Stimulated activated memory B cell treated with anti-CD40 and anti-IgM and Interleukin-4, amounts not matched to agents 10 μg/mL and 1 μg/mL and 100 μg/mL, for 72 hours (primary cell): ENCODE results near the gene PTBP2.
A peak's percentile ranks its signal among the peaks of the same experiment; 100 is the strongest.

Experiments used
- ATAC-seq: fragments of 150-1000 bp; cut with Tn5 transposase; 2 replicates; pipeline ENCODE4 v1.10.0; 2021
- H3K27ac Mint-ChIP-seq: one replicate; pipeline ENCODE4 v1.8.0; 2022; ENCODE audit warnings: mild to moderate bottlenecking, mixed read lengths
- H3K27me3 Mint-ChIP-seq: one replicate; pipeline ENCODE4 v1.8.0; 2022; ENCODE audit warnings: mixed read lengths
- H3K36me3 Mint-ChIP-seq: one replicate; pipeline ENCODE4 v1.8.0; 2022; ENCODE audit warnings: mixed read lengths
- H3K4me1 Mint-ChIP-seq: one replicate; pipeline ENCODE4 v1.8.0; 2022; ENCODE audit warnings: mixed read lengths
- H3K4me3 Mint-ChIP-seq: one replicate; pipeline ENCODE4 v1.8.0; 2022; ENCODE audit warnings: mild to moderate bottlenecking, moderate library complexity, mixed read lengths
- H3K9me3 Mint-ChIP-seq: one replicate; pipeline ENCODE4 v1.8.0; 2022; ENCODE audit warnings: mixed read lengths

PTBP2 gene, protein sequence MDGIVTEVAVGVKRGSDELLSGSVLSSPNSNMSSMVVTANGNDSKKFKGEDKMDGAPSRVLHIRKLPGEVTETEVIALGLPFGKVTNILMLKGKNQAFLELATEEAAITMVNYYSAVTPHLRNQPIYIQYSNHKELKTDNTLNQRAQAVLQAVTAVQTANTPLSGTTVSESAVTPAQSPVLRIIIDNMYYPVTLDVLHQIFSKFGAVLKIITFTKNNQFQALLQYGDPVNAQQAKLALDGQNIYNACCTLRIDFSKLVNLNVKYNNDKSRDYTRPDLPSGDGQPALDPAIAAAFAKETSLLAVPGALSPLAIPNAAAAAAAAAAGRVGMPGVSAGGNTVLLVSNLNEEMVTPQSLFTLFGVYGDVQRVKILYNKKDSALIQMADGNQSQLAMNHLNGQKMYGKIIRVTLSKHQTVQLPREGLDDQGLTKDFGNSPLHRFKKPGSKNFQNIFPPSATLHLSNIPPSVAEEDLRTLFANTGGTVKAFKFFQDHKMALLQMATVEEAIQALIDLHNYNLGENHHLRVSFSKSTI

DNA sequence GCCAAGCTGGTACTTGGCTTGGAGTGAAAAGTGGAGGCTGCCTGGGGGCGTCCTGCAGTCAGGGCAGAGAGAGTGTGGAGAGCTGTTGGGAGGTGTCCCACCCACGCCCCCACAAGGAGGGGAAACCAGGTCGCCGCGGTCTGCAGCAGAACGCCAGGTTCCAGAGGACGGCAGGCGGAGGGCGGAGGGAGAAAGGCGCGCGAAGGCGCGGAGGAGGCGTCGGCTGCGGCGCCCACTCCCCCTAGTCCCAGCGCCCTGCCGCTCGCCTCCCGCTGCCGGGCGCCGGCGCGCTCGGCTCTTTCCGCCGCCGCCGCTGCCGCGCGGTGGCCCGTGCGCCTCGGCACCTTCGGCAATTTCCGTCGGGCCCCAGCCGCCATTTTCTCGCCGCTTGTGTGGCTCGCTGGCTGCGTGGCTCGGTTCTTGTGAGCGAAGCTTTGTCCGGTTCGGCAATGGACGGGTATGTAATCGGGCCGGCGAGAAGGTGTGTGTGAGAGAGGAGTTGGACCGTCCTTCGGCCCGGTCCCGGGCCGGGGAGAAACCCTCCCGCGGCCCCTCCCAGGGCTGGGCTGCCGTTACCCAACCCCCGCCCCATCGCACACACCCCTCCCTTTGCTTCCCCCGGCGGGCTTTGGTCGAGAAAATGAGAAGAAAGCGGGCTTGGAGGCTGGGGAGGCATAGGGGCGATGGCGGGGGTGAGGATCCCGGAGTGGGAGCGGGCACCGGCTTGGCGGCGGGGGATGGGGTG lies at the start of gene PTBP2:
TSS of gene PTBP2 (plus strand) at position 369 of the 745 bp plus-strand sequence. CDS start at position 450, 81 bp downstream.
- H3K4me1 Mint-ChIP-seq, result peaks cover 26% of the 10 kb centered on the region
- H3K9me3 Mint-ChIP-seq, result no peaks in the 10 kb centered on the region
- peak within 1 kb of the TSS; percentile 92 for H3K4me3 Mint-ChIP-seq
- ATAC-seq, result peak; percentile 96
- peak within 1 kb of the TSS; percentile 93 for H3K27ac Mint-ChIP-seq
- H3K36me3 Mint-ChIP-seq, result peaks cover 11% of the 10 kb centered on the region
- no peaks in the 10 kb centered on the region for H3K27me3 Mint-ChIP-seq

DNA sequence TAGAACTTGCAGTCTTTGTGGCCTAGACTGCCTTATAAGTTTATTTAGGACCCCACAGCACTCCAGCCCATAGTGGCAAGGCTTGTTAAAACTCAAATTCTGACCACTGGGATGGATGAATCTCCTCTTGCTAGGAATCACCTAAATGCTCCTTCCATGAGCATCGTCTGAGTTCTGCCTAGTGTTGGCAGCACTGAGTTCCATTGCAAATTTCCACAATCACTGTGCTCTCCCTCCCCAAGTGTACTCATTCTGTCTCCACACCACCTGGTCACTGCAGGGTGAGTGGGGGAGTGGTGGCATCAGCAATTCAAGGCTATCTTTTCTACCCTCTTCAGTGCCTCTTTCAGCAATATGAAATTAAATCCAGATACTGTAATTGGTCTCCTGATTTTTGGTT lies 46.7 kb upstream of the PTBP2 start:
- H3K36me3 Mint-ChIP-seq, result no peaks in the 10 kb centered on the region
- no peak overlapping the region for H3K4me3 Mint-ChIP-seq

DNA sequence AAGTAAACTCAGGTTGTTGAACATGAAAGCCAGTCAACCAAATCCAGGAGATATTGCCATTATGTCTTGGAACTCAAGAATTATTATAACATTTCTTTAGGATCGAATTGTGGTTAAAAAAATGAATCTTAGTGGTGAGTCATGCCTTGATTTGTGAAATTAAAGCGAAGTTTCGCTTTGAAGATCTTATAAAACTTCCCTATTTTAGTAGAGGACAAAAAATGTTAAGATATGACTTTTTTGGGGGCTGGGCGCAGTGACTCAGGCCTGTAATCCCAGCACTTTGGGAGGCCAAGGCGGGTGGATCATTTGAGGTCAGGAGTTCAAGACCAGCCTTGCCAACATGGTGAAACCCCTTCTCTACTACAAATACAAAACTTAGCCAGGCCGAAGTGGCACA lies 39.5 kb upstream of the PTBP2 start:
- ATAC-seq, result no peak
- Mint-ChIP-seq H3K36me3 (no peaks in the 10 kb centered on the region), H3K27me3 (peaks cover 20% of the 10 kb centered on the region), H3K27ac (no peak overlapping the region), H3K4me1 (no peaks in the 10 kb centered on the region), H3K4me3 (no peak overlapping the region), H3K9me3 (no peaks in the 10 kb centered on the region)

More for the DNA sequence above, 46.7 kb upstream of the PTBP2 start:
- H3K27me3 Mint-ChIP-seq, result peaks cover 6% of the 10 kb centered on the region
- no peaks in the 10 kb centered on the region for H3K4me1 Mint-ChIP-seq
- peaks cover 10% of the 10 kb centered on the region for H3K9me3 Mint-ChIP-seq
- ATAC-seq, result peak; percentile 31
- no peak overlapping the region for H3K27ac Mint-ChIP-seq

DNA sequence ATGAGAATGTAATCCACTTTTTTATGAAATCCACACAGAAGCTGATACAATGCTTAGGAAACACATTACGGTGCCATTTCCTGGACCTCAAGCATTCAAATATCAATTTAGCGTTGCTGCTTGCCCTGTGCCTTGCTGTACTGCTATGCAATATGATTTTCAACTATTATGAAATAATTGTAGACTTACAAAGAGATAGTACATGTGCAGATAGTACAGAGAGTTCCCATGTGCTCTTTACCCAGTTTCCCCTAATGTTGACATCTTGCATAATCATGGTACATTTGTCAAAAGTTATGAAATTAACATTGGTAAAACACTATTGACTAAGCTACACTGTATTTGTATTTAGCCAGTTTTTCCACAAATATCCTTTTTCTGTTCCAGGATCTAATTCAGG lies 37.7 kb upstream of the PTBP2 start:
- Mint-ChIP-seq H3K27me3 (peaks cover 20% of the 10 kb centered on the region), H3K4me3 (no peak overlapping the region), H3K27ac (no peak overlapping the region), H3K36me3 (no peaks in the 10 kb centered on the region), H3K9me3 (no peaks in the 10 kb centered on the region), H3K4me1 (no peaks in the 10 kb centered on the region)
- ATAC-seq, result no peak

DNA sequence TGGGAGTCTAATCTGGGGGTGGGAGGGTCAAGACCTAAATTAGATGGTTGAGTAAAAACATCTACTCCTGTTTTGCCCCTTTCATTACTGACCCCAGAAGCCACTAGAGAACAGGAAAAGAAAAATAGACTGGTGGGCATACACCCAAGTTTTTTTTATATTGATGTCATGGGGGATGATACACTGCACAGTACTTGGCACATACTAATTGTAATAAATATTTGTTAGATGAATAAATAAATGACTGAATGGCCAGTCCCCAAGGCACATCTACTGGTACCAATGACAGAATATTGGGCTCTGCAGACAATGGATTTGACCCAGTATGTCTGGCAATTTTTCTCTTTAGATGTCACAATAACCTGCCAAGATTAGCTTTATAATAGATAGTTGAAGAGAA lies 36.8 kb upstream of the PTBP2 start:
- H3K27ac Mint-ChIP-seq, result no peak overlapping the region
- H3K27me3 Mint-ChIP-seq, result peaks cover 15% of the 10 kb centered on the region
- ATAC-seq, result no peak
- H3K4me1 Mint-ChIP-seq, result no peaks in the 10 kb centered on the region
- no peaks in the 10 kb centered on the region for H3K36me3 Mint-ChIP-seq
- no peak overlapping the region for H3K4me3 Mint-ChIP-seq
- no peaks in the 10 kb centered on the region for H3K9me3 Mint-ChIP-seq

DNA sequence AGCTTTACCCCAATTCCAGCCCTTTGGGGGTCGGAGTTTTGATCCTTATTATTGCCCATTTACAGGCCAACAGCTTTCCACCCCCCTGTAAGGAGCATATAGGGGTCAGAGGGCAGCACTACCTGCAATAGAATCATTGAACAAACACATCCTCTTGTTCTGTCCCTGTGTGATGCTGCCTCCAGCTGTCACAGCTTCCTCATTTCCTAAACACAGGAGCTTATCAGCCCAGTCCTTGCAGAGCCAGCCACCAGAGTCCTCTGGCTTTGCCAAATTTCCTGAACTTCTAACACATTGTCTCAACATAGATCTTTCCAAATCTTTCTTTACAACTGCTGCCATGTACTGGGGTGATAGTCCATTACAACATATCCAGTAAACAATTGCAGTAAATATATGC lies 32.8 kb upstream of the PTBP2 start:
- Mint-ChIP-seq H3K4me3 (no peak overlapping the region), H3K36me3 (no peaks in the 10 kb centered on the region), H3K27me3 (no peaks in the 10 kb centered on the region)

DNA sequence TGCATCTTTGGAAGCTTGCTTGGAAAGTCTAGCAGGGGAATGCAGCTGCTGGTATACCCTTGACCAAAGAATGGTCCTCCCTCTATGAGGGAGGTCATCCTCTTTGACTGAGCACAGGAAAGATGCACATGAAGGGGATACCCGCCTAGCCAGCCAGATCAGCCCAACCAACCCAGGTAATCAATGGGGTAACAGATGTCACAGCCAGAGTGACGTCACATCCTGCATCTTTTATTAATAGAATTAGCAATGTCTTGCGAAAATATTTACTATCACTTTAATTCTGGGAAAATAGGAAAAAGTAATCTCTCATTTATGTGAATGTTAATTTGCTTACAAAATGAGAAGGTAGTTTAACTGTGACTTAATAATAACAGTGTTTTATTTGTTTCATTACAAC lies 25.6 kb upstream of the PTBP2 start:
- H3K27me3 Mint-ChIP-seq, result peaks cover 9% of the 10 kb centered on the region
- H3K27ac Mint-ChIP-seq, result no peak overlapping the region
- H3K36me3 Mint-ChIP-seq, result no peaks in the 10 kb centered on the region
- no peaks in the 10 kb centered on the region for H3K4me1 Mint-ChIP-seq
- no peak for ATAC-seq
- H3K4me3 Mint-ChIP-seq, result no peak overlapping the region
- peaks cover 6% of the 10 kb centered on the region for H3K9me3 Mint-ChIP-seq

More for the DNA sequence above, 32.8 kb upstream of the PTBP2 start:
- Mint-ChIP-seq H3K27ac (no peak overlapping the region), H3K9me3 (no peaks in the 10 kb centered on the region), H3K4me1 (no peaks in the 10 kb centered on the region)
- no peak for ATAC-seq

DNA sequence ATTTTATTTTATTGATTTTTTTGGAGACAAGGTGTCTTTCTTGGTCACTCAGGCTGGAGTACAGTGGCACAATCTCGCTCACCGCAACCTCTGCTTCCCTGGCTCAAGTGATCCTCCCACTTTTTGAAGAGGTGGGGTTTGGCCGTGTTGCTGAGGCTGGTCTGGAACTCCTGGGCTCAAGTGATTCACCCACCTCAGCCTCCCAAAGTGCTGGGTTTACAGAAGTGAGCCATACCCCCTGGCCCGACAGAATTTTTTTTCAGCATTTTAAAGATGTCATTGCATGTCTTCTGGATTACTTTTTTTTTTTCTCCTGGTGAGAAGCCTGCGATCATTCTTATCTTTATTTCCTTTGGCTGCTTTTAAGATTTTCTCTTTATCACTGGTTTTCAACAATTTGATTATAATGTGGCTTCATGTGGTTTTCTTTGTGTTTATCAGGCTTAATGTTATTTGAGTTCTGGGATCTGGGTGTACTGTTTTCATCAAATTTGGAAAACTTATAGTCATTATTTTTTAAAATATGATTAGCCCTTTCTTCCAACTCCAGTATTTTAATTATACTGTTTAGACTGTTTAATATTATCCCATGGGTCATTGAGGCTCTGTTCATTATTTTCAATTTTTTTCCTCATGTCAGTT lies 23.1 kb upstream of the PTBP2 start:
- Mint-ChIP-seq H3K36me3 (no peaks in the 10 kb centered on the region), H3K27me3 (peaks cover 29% of the 10 kb centered on the region), H3K4me1 (no peaks in the 10 kb centered on the region), H3K27ac (no peak overlapping the region), H3K9me3 (peaks cover 6% of the 10 kb centered on the region), H3K4me3 (no peak overlapping the region)
- no peak for ATAC-seq

DNA sequence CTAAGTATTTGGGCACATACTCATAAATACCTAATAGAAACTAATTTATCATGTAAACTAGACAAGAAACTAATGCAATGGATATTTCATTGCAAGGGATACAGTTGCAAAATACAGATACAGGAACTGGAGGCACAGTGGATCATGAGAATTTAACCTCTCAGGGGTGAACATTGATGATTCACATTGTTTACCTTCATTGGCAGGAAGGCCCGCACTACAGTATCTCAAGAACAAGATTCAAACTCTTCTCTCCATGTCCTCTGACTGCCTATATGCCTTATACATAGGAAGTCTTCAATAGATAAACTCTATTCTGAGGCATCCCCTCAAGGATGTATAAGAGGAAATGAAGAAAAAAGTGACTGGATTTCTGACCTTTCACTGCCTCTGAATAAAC lies 18.4 kb upstream of the PTBP2 start:
- no peak overlapping the region for H3K4me3 Mint-ChIP-seq
- no peaks in the 10 kb centered on the region for H3K36me3 Mint-ChIP-seq
- H3K27ac Mint-ChIP-seq, result no peak overlapping the region
- no peak for ATAC-seq
- H3K4me1 Mint-ChIP-seq, result no peaks in the 10 kb centered on the region
- H3K9me3 Mint-ChIP-seq, result peaks cover 6% of the 10 kb centered on the region
- H3K27me3 Mint-ChIP-seq, result peaks cover 29% of the 10 kb centered on the region

DNA sequence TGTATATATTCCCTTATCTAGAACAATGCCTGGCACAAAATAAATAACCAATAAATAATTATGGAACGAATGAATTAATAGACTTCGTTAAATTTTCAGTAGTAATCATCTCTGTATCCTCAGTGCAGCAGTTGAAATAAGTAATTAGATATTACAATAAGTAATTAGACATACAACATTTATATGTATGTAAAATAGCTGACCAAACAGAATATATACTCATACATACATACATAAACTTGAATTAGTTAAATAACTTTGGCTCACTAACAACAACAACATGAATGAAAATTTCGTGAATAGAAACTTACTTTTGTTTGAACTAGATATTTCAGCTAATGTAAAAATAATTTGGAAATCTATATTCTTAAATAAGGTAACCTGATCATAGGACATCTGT lies 14.6 kb upstream of the PTBP2 start:
- Mint-ChIP-seq H3K4me3 (no peak overlapping the region), H3K27ac (no peak overlapping the region), H3K27me3 (peaks cover 13% of the 10 kb centered on the region), H3K36me3 (no peaks in the 10 kb centered on the region), H3K4me1 (no peaks in the 10 kb centered on the region), H3K9me3 (no peaks in the 10 kb centered on the region)
- no peak for ATAC-seq

DNA sequence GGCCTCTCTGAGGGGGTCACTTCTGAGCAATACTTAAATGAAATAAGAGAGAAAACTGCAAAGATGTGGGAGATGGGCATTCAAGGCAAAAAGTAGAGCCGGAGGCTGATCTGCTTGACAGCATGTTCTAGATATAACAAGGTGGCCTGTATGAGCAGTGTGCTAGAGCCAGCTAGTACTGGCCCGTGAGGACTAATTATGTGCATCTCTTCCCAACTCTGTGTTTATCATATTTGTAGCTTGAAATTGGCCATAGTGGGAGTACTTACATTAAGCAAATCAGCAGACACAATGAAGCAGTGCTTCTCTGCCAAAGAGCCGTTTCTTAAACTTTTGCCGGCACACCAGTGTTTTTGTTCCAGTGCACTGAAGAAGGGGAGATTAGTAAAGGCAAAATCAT lies 13.1 kb upstream of the PTBP2 start:
- Mint-ChIP-seq H3K27me3 (no peaks in the 10 kb centered on the region), H3K27ac (no peak overlapping the region), H3K36me3 (no peaks in the 10 kb centered on the region), H3K4me3 (no peak overlapping the region), H3K9me3 (no peaks in the 10 kb centered on the region), H3K4me1 (no peaks in the 10 kb centered on the region)
- ATAC-seq, result no peak

DNA sequence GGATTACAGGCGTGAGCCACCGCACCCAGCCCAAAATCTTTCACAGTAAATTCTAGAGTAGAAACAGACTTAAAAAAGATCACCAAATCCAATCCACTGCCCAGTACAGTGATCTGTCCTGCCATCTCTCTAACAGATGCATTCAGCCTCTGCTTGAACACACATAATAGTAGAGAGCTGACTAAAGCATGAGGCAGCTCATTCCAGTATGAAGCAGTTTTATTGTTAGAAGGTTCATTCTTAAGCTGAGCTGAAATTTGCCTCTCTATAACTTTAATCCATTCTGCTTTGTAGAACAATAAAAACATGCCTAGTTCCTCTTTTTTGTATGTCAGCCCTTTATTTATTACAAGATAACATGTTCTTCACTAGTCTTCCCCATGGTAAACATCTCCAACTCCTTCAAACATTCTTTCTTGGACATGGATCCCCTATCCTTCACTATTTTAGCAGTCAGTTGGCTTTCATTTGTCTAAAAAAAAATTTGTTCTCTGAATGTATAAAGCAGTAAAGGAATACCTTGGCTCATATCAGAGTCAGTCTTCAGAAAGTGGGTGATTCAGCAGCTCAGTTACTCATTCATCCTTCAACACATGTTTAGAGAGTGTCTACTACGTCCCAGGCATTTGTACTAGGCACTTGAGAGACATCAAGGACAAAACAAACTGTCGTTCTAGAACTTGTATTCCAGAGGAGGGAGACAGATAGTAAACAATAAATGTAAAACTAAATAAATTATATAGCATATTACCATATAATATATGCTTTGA lies 10.7 kb upstream of the PTBP2 start:
- ATAC-seq, result no peak
- Mint-ChIP-seq H3K36me3 (no peaks in the 10 kb centered on the region), H3K9me3 (no peaks in the 10 kb centered on the region), H3K27ac (no peak overlapping the region), H3K4me3 (no peak overlapping the region), H3K27me3 (no peaks in the 10 kb centered on the region), H3K4me1 (no peaks in the 10 kb centered on the region)

DNA sequence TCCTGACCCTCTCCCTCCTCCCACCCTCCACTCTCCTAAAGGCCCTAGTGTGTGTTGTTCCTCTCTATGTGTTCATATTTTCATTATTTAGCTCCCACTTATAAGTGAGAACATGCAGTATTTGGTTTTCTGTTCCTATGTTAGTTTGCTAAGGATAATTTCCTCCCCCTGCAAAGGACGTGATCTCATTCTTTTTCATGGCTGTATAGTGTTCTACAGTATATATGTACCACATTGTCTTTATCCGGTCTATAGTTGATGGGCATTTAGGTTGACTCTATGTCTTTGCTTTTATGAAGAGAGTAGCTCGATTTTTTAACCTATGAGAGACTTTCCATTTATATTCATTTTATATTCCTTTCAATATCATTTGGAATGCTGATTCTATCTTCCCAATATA lies 7.9 kb upstream of the PTBP2 start:
- Mint-ChIP-seq H3K27me3 (no peaks in the 10 kb centered on the region), H3K27ac (no peak overlapping the region), H3K9me3 (no peaks in the 10 kb centered on the region), H3K4me1 (no peaks in the 10 kb centered on the region), H3K4me3 (no peak overlapping the region), H3K36me3 (no peaks in the 10 kb centered on the region)
- ATAC-seq, result no peak

DNA sequence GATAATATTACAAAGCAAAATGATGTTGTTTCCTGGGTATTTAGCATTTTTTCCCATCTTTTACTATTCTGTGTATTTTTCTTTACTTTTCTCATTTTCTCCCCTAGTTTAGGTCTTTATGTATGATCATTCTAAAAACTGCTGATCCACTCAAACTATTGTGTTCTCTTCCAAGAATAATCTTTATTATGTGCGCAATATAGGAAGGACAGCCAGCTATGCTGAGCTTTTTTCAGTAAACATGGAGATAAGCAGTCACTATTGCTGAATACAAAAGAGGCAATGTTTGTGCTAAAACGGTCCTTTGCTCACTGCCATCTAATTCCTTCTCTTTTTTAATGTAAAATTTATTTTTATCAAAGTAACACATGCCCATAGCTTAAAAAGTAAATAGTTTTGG lies 6.7 kb upstream of the PTBP2 start:
- Mint-ChIP-seq H3K4me3 (no peak overlapping the region), H3K27me3 (no peaks in the 10 kb centered on the region), H3K36me3 (no peaks in the 10 kb centered on the region), H3K4me1 (no peaks in the 10 kb centered on the region), H3K9me3 (no peaks in the 10 kb centered on the region), H3K27ac (no peak overlapping the region)
- no peak for ATAC-seq

DNA sequence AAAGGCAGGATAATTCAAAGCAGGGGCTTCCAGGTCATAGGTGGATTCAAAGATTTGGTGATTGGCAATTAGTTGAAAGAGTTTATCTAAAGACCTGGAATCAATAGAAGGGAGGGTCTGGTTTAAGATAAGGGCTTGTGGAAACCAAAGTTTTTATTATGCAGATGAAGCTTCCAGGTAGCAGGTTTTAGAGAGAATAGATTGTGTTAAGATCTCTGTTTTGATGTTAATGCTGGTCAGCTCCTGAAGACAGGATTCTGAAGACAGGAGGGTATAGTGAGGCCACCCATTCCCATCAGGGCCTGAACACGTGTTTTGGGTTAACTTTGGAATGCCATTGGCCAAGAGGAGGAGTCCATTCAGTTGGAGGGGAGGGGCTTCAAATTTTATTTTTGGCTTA lies 6.1 kb upstream of the PTBP2 start:
- no peaks in the 10 kb centered on the region for H3K4me1 Mint-ChIP-seq
- no peaks in the 10 kb centered on the region for H3K27me3 Mint-ChIP-seq
- H3K9me3 Mint-ChIP-seq, result no peaks in the 10 kb centered on the region
- no peak for ATAC-seq
- no peaks in the 10 kb centered on the region for H3K36me3 Mint-ChIP-seq
- H3K4me3 Mint-ChIP-seq, result no peak overlapping the region
- H3K27ac Mint-ChIP-seq, result no peak overlapping the region
